Stomach (tissue), 9 donors: ENCODE measurements around the gene CD3E. TPM values are rescaled to one million over a fixed set of nuclear protein-coding genes. Genes with fewer than 3 reads are reported as not detected.

Source experiments
- DNase-seq, 2 donors: peaks; one replicate each; pipeline versions ENCODE4 v3.0.0 to v3.0.0-alpha.2; 2013 to 2019
- H3K27ac ChIP-seq, 5 donors: fragments of 200-600 bp in 4 of 5; sonication (generic) in 4 of 5; one replicate each; pipeline ENCODE4 v1.5.1; 2013 to 2019; ENCODE audit warnings: mild to moderate bottlenecking in 1 of 5, moderate library complexity in 1 of 5
- H3K27me3 ChIP-seq, 3 donors: fragments of 200-600 bp; sonication (generic); one replicate each; pipeline ENCODE4 v1.5.1; 2017 to 2019; ENCODE audit warnings: mixed run types in 1 of 3
- H3K36me3 ChIP-seq, 4 donors: fragments of 200-600 bp; sonication (generic); 1 replicate in 3 of 4; 2 replicates in 1 of 4; pipeline ENCODE4 v1.5.1; 2016 to 2019
- H3K4me1 ChIP-seq, 4 donors: fragments of 200-600 bp; sonication (generic); one replicate each; pipeline ENCODE4 v1.5.1; 2016 to 2019
- H3K4me3 ChIP-seq, 4 donors: fragments of 200-600 bp; sonication (generic) in 3 of 4; one replicate each; pipeline ENCODE4 v1.5.1; 2016 to 2019; ENCODE audit warnings: mild to moderate bottlenecking in 1 of 4
- H3K9me3 ChIP-seq, 4 donors: fragments of 200-600 bp; sonication (generic); one replicate each; pipeline ENCODE4 v1.5.1; 2016 to 2019
- EP300 ChIP-seq: sonication (generic); formaldehyde crosslinking; IDR thresholded peaks from one replicate; pipeline ENCODE4 v1.6.1; 2017; ENCODE audit warnings: antibody characterized with exemption
- POLR2A ChIP-seq, 4 donors: fragments of 450-650 bp; IDR thresholded peaks; one replicate each; pipeline ENCODE4 v1.6.1; 2016; ENCODE audit warnings: antibody characterized with exemption in 4 of 4, control low read depth in 2 of 4, mild to moderate bottlenecking in 1 of 4, moderate library complexity in 1 of 4
- POLR2AphosphoS5 ChIP-seq, 3 donors: sonication (generic); formaldehyde crosslinking; IDR thresholded peaks; one replicate each; pipeline ENCODE4 v1.6.1; 2016; ENCODE audit warnings: antibody characterized with exemption in 3 of 3
- WGBS, 5 donors: extraction: QIAGEN DNeasy Blood & Tissue Kit in 3 of 5; methylation state at CpG; one replicate each; pipeline versions ENCODE4 v1.1.5 to v1.1.7; 2013 to 2018; 5-methylcytosine and 5-hydroxymethylcytosine counted together
- intact Hi-C: fragments of 100-400 bp; cut with DNase I; formaldehyde crosslinking; loops from one replicate; pipeline ENCODE4 v1.15.1; 2023; ENCODE audit warnings: low total_unique reads
- polyA plus RNA-seq, 3 donors: library from polyadenylated mRNA; stranded (reverse); fragments of 200-250 nt; gene quantifications; one replicate each; pipeline ENCODE4 v1.2.3, GENCODE V29; 2013
- total RNA-seq, 5 donors: library from RNA; depleted of rRNA; stranded (reverse); fragments of >200 nt; gene quantifications; one replicate each; pipeline versions ENCODE4 v1.1.0 to v1.2.3, GENCODE V29; 2014 to 2016
- TF ChIP-seq, protein P1 (sequence below), 7 experiments: fragments of 450-650 bp in 4 of 7; fragments of 200-600 bp in 3 of 7; sonication (generic) in 3 of 7; IDR thresholded peaks; one replicate each; pipeline ENCODE4 v1.5.1; 2016 to 2019; ENCODE audit warnings: antibody characterized with exemption in 7 of 7, control low read depth in 2 of 7, mild to moderate bottlenecking in 1 of 7
- donor health status: healthy with polysubstance abuse.
- donor health status: Bipolar disorder and iron deficiency.
- donor health status: healthy.

Gene CD3E
- total and polyA plus RNA-seq, 8 donors: 2.3 to 15.8 (median 5.6) TPM; not detected in 2

DNA sequence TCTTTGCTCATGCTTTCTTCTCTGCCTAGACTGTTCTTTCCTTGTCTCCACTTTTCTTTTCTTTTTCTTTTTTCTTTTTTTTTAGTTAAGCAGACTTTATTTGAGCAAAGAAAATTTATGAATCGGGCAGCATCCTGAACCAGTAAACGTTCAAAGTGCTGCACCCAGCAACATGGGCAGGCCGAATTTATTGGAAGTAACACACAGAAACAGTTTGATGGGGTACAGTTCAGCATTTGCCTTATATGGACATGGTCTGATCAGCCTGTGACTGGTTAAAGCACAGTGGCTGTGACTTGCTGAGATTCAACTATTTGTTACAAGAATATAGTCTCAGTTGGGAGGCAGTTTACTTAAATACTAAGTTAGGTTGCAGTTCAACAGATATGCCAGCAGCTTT lies 16.0 kb downstream of the CD3E start:
- intact Hi-C loops: no loop called here
- 83 to 97% (median 93%) methylated on average over 3 of the region's 3 CpGs for WGBS, 5 donors
- no peaks in the 10 kb centered on the region for H3K9me3 ChIP-seq
- DNase-seq: no peak
- peaks cover 0 to 13% (median 0%) of the 10 kb centered on the region in 3 donors for H3K27me3 ChIP-seq
- no peak overlapping the region for H3K27ac ChIP-seq
- H3K4me1 ChIP-seq: peaks cover 13 to 53% (median 34%) of the 10 kb centered on the region in 4 donors
- H3K4me3 ChIP-seq: no peak overlapping the region
- H3K36me3 ChIP-seq: no peaks in the 10 kb centered on the region
- TF ChIP-seq, protein P1, sequence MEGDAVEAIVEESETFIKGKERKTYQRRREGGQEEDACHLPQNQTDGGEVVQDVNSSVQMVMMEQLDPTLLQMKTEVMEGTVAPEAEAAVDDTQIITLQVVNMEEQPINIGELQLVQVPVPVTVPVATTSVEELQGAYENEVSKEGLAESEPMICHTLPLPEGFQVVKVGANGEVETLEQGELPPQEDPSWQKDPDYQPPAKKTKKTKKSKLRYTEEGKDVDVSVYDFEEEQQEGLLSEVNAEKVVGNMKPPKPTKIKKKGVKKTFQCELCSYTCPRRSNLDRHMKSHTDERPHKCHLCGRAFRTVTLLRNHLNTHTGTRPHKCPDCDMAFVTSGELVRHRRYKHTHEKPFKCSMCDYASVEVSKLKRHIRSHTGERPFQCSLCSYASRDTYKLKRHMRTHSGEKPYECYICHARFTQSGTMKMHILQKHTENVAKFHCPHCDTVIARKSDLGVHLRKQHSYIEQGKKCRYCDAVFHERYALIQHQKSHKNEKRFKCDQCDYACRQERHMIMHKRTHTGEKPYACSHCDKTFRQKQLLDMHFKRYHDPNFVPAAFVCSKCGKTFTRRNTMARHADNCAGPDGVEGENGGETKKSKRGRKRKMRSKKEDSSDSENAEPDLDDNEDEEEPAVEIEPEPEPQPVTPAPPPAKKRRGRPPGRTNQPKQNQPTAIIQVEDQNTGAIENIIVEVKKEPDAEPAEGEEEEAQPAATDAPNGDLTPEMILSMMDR (IDR thresholded peaks at IDR 0.05): no peak
- TF ChIP-seq EP300 (no peak), POLR2A (IDR thresholded peaks at IDR 0.05) (no peak), POLR2AphosphoS5 (IDR thresholded peaks at IDR 0.05) (no peak)

DNA sequence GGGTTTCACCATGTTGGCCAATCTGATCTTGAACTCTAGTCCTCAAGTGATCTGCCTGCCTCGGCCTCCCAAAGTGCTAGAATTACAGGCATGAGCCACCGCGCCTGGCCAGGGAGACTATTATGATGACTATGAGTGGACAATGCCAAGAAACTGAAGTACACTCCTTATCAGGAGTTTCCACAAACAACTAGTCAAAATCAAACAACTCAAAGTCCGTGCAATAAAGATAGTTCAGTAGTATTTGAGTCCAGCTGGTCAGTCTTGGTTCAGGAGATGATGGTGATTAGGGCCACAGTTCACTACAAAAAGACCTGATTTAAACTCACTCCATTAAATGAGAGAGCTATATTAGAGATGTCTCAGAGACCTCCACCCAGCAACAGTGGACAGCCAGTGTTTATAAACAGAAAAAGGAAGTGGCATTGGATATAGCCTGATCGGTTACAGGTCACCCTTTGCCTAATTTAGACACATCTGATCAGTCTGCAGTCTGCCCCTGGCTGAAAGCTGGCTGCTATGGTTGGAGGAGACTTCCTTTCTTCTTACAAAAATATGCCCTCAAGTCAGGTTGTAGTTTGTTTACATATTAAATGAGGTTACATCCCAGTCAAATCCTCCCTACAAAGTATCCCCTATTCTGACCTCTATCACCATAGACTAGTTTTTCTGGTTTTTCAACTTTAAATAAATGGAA lies 17.0 kb downstream of the CD3E start:
- Histone ChIP-seq H3K9me3 (no peaks in the 10 kb centered on the region), H3K27ac (peak overlapping the region in 3 of 5 donors; percentile 10 to 60 (median 26)), H3K27me3 (peaks cover 0 to 10% (median 0%) of the 10 kb centered on the region in 3 donors), H3K4me3 (no peak overlapping the region), H3K4me1 (peaks cover 3 to 43% (median 23%) of the 10 kb centered on the region in 4 donors), H3K36me3 (no peaks in the 10 kb centered on the region)
- DNase-seq: peak in 1 of 2 donors; percentile 49
- no peak for TF ChIP-seq EP300
- TF ChIP-seq POLR2AphosphoS5 (IDR thresholded peaks at IDR 0.05): peak in 2 of 3 donors; percentile 14 to 37
- no peak for TF ChIP-seq POLR2A (IDR thresholded peaks at IDR 0.05)
- TF ChIP-seq, protein P1 (IDR thresholded peaks at IDR 0.05): no peak
- intact Hi-C loops: no loop called here
- 23 to 52% (median 40%) methylated on average over 5 of the region's 5 CpGs for WGBS, 5 donors

DNA sequence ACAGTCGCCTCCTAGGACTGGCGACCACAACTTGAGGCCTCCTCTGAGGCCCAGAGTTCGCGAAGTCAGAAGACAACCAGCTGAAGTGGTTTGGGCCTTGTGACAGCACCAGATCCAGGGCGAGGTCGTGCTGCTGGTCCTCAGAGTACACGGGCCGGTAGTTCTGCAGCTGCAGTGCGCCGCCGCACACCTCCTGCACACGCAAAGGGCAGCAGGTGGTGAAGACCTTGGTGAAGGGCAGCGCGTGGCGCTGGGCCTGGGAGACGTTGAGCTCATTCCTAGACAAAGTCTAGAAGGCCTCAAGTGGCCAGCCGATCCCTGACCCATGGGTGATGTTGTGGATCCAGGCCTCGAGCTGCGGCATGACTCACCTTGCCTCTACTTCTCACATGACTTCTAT lies 18.2 kb downstream of the CD3E start:
- TF ChIP-seq EP300 (no peak), POLR2AphosphoS5 (IDR thresholded peaks at IDR 0.05) (no peak), POLR2A (IDR thresholded peaks at IDR 0.05) (no peak)
- TF ChIP-seq, protein P1 (IDR thresholded peaks at IDR 0.05): no peak
- Histone ChIP-seq H3K9me3 (no peaks in the 10 kb centered on the region), H3K4me1 (peaks cover 0 to 31% (median 15%) of the 10 kb centered on the region in 4 donors), H3K27me3 (no peaks in the 10 kb centered on the region), H3K4me3 (no peak overlapping the region), H3K36me3 (no peaks in the 10 kb centered on the region), H3K27ac (peak overlapping the region in 1 of 5 donors; percentile 0)
- 94 to 98% (median 95%) methylated on average over 16 to 19 of the region's 19 CpGs for WGBS, 5 donors
- DNase-seq: no peak
- intact Hi-C loops: no loop called here

DNA sequence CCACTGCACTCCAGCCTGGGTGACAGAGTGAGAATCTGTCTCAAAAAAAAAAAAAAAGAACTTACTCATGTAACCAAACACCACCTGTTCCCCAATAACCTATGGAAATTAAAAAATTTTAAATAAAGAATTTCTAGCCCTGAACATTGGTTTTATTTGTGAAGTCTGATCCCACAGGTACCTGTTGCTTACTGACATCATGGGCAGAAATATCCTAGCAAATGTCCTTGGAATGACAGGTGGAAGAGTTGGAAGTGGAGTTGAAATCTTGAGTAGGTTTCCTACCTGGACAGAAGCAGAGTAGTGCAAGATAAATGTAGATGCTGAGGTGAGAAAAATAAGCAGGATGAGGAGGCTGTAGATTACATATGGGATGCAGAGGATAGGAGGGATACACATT lies 20.8 kb downstream of the CD3E start:
- no peak for TF ChIP-seq POLR2AphosphoS5 (IDR thresholded peaks at IDR 0.05)
- no peak for TF ChIP-seq POLR2A (IDR thresholded peaks at IDR 0.05)
- TF ChIP-seq, protein P1 (IDR thresholded peaks at IDR 0.05): no peak
- Histone ChIP-seq H3K27ac (no peak overlapping the region), H3K4me3 (no peak overlapping the region), H3K27me3 (no peaks in the 10 kb centered on the region), H3K4me1 (peaks cover 0 to 15% (median 7%) of the 10 kb centered on the region in 4 donors), H3K36me3 (no peaks in the 10 kb centered on the region), H3K9me3 (no peaks in the 10 kb centered on the region)
- intact Hi-C loops: no loop called here
- no peak for DNase-seq
